ENCODE data around the gene TAF11L14.
"Not testable (repeated sequence)": the region's sequence is repeated elsewhere in the genome, so short reads cannot be mapped to it uniquely, and the experiment has no call there.

- not testable (repeated sequence) for TF ChIP-seq POLR2A (IDR thresholded peaks at IDR 0.05; ENCODE audit: low read length); GATA1 (IDR thresholded peaks at IDR 0.05; ENCODE audit: low read depth, low read length)
These were observed 48.6 kb upstream of the TAF11L14 start, which contains the start of gene TAF11L7 for GRCh38 chr5:17585658-17586057.
